Fibroblast of villous mesenchyme (primary cell): ENCODE measurements around the gene RALGPS1. TPM values are rescaled to one million over a fixed set of nuclear protein-coding genes. Genes with fewer than 3 reads are reported as not detected.

Experiments used
- DNase-seq: peaks from one replicate; pipeline ENCODE4 v3.0.0-alpha.2; 2010; ENCODE audit warnings: low read depth
- H3K4me3 ChIP-seq: 2 replicates; pipeline ENCODE4 v1.5.1; 2011; ENCODE audit warnings: low read depth, mild to moderate bottlenecking, low read length
- total RNA-seq: library from RNA; depleted of rRNA; stranded (reverse); fragments of >200 nt; gene quantifications from 2 replicates; pipeline ENCODE4 v1.2.3, GENCODE V29; 2012
- TF ChIP-seq, protein P1 (sequence below): IDR thresholded peaks from 2 replicates; pipeline ENCODE4 v1.5.1; 2012; ENCODE audit warnings: low read depth, mild to moderate bottlenecking, low read length; ENCODE audit not compliant: insufficient read depth

RALGPS1 gene
- total RNA-seq, 1 donor, result 2.6 TPM

DNA sequence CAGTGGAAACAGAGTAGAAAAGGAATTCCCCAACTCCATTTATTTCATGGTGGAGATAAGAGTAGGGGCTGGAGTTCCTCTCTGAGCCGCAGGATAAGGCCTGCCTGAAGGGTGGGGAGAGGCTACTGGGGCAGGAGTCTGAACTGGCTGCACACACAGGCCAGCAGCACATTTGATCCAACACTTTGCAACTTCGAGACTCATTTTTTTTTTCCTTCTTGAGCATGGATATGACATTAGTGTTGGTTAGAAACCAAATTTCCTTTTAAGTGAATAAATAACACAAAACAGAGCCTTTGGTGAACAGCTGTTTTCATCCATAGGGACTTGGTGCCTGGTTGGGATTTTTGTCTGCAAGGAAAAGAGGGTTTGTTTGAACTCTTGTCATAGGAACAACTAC, 76.6 kb downstream of the RALGPS1 start:
- TF ChIP-seq, protein P1, sequence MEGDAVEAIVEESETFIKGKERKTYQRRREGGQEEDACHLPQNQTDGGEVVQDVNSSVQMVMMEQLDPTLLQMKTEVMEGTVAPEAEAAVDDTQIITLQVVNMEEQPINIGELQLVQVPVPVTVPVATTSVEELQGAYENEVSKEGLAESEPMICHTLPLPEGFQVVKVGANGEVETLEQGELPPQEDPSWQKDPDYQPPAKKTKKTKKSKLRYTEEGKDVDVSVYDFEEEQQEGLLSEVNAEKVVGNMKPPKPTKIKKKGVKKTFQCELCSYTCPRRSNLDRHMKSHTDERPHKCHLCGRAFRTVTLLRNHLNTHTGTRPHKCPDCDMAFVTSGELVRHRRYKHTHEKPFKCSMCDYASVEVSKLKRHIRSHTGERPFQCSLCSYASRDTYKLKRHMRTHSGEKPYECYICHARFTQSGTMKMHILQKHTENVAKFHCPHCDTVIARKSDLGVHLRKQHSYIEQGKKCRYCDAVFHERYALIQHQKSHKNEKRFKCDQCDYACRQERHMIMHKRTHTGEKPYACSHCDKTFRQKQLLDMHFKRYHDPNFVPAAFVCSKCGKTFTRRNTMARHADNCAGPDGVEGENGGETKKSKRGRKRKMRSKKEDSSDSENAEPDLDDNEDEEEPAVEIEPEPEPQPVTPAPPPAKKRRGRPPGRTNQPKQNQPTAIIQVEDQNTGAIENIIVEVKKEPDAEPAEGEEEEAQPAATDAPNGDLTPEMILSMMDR, result no peak
- no peak for DNase-seq
- H3K4me3 ChIP-seq, result no peak overlapping the region

DNA sequence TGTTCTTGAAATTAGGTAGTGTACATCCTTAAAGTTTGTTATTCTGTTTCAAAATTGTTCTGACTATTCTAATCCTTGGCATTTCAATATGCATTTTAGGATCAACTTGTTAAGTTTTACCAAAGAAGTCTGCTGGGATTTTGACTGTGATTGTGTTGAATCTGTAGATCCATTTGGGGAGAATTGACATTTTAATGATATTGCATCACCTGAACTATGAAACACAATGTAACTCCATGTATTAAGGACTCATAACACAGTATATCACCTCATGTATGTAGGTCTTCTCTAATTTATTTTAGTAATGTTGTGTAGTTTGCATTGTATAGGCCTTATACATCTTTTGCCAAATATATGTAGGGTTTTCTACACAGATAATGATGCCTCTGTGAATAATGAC, 77.8 kb downstream of the RALGPS1 start:
- TF ChIP-seq, protein P1, result no peak
- DNase-seq, result no peak
- no peak overlapping the region for H3K4me3 ChIP-seq

DNA sequence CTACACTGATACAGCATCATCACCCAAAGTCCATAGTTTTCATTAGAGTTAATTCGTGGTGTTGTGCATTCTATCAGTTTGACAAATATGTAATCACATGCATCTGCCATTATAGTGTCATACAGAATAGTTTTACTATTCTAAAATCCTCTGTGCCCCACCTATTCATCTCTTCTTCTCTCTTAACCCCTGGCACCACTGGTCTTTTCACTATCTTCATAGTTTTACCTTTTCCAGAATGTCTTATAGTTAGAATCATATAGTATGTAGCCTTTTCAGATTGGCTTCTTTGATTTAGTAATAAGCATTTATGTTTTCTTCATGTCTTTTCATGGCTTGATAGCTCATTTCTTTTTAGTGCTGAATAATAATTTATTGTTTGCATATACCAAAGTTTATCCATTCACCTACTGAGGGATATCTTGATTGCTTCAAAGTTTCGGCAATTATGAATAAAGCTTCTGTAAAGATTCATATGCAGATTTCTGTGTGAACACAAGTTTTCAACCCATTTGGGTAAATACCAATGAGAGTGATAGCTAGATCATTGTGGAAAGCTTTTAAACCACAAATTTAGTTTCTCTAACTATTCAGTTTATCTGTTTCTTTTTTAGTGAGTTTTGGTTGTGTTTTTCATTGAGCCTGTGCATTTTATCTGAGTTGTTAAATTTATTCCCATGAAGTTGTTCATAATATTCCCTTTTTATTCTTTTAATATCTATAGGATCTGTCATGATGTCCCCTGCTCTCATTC, 84.9 kb downstream of the RALGPS1 start:
- TF ChIP-seq, protein P1, result no peak
- no peak overlapping the region for H3K4me3 ChIP-seq
- no peak for DNase-seq

DNA sequence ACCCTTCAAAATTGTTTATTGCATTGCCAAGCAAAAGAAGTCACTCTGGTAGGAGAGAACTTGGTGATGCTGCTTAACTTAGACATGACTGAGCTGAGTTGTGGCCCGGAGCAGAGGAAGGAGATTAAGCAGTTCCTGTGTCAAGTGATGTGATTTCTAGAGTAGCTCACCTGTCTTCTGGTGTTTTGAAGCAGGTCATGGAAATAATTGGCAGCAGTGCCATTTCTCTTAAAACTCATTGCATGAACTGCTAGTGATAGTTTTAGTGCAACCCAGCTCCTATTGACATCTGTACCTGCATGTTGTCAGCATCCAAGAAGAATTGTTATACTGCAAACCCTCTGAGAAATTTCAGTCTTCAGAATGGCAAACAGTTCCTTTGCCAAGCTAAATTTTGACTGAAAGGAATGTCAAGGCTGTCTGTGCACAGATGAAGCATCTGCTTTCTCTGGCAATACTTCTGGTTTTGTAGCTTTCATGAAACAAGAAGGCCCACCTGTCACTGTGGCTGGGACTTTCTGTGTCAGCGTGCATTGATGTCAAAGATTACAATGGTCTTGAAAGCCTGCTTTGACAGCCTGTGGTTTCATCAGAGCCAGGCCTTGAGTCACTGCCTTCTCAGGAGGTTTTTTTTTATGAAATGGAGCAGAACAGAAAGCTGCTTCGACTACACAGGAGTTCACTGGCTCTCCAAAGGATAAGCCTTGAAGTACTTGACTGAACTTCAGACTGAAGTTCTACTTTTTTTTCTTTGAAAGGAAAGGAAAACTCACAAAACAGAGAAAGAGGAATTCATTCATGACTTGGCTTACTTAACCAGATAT, 90.6 kb downstream of the RALGPS1 start:
- TF ChIP-seq, protein P1, result no peak
- no peak overlapping the region for H3K4me3 ChIP-seq
- peak; percentile 25 for DNase-seq

DNA sequence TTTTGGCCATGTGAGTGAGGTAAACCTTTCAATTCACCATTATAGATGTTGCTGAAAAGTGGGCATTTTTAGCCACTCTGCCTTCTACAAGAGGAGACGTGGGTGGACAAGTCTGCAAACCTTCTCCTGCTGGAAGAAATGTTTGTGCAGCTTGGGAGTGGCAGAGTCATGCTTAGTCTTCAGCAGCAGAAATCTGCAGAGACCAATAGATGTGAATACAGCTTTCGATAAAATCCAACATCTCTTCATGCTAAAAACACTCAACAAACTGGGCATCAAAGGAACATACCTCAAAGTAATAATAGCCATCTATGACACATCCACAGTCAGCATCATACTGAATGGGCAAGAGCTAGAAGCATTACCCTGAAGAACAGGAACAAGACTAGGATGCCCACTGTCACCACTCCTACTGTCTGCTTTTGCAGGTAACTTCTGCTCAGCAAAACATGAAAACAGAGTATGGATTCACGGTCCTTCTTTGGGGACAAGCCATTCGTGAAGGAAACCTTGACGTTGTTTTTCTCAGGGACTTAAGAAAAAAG, 91.3 kb downstream of the RALGPS1 start:
- no peak for DNase-seq
- H3K4me3 ChIP-seq, result no peak overlapping the region
- TF ChIP-seq, protein P1, result no peak

DNA sequence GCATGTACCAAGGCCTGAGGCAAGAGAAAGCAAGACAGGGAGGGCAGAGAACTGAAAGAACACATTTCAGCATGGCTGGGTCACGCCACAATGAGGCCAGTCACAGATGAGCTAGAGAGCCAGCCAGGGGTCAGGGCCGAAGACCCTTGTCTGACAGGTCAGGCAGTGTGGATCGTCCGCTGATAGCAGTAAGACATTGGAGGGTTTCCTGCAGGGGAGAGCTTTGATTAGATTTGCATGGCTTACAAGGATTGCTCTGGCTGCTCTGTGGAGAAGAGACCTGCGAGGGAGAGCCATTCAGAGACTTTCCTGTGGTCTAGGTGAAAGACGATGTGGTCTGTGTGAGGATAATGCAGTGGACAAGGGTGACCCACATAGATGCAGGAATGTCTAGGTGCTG, 93.1 kb downstream of the RALGPS1 start:
- DNase-seq, result no peak
- TF ChIP-seq, protein P1, result no peak
- H3K4me3 ChIP-seq, result no peak overlapping the region
